ENCODE data around the gene PLAAT2. TPM values are rescaled to one million over a fixed set of nuclear protein-coding genes. Genes with fewer than 3 reads are reported as not detected.
A peak's percentile ranks its signal among the peaks of the same experiment; 100 is the strongest.
"Not testable (repeated sequence)": the region's sequence is repeated elsewhere in the genome, so short reads cannot be mapped to it uniquely, and the experiment has no call there.

PLAAT2 gene
- total RNA-seq, 1 donor from 2014 or later = 2.9 TPM

DNA sequence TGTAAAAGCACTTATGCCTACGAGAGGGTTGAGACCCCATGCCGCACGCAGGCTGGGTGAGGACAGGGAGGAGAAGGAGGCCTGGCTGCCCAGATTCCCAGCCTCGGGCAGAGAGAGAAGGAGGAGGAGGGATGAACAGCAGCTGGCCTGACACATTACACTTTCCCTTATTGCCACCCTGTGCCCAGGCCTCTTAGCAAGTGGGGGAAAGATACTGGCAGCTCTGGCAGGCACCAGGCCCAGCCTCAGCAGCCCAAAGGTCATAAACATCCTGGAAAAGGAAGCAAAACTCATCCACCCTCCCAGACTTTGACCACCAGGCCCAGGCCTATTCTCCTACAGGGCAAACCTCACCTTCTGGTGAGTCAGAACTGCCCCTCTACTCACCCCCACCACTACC is 46.4 kb upstream of the PLAAT2 start:
- Histone ChIP-seq H3K27me3 (ENCODE audit: low read depth) (no peaks in the 10 kb centered on the region), H3K4me3 (no peak overlapping the region), H3K9me3 (no peaks in the 10 kb centered on the region), H3K36me3 (peaks cover 7% of the 10 kb centered on the region), H3K4me1 (peaks cover 50% of the 10 kb centered on the region), H3K27ac (peak overlapping the region; percentile 38)
- intact Hi-C loops (cut with DNase I) = no loop called here
- TF ChIP-seq, protein P1, sequence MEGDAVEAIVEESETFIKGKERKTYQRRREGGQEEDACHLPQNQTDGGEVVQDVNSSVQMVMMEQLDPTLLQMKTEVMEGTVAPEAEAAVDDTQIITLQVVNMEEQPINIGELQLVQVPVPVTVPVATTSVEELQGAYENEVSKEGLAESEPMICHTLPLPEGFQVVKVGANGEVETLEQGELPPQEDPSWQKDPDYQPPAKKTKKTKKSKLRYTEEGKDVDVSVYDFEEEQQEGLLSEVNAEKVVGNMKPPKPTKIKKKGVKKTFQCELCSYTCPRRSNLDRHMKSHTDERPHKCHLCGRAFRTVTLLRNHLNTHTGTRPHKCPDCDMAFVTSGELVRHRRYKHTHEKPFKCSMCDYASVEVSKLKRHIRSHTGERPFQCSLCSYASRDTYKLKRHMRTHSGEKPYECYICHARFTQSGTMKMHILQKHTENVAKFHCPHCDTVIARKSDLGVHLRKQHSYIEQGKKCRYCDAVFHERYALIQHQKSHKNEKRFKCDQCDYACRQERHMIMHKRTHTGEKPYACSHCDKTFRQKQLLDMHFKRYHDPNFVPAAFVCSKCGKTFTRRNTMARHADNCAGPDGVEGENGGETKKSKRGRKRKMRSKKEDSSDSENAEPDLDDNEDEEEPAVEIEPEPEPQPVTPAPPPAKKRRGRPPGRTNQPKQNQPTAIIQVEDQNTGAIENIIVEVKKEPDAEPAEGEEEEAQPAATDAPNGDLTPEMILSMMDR (IDR thresholded peaks at IDR 0.05) = no peak
- no peak for DNase-seq
- ATAC-seq = peak in 1 of 2 donors; percentile 4

DNA sequence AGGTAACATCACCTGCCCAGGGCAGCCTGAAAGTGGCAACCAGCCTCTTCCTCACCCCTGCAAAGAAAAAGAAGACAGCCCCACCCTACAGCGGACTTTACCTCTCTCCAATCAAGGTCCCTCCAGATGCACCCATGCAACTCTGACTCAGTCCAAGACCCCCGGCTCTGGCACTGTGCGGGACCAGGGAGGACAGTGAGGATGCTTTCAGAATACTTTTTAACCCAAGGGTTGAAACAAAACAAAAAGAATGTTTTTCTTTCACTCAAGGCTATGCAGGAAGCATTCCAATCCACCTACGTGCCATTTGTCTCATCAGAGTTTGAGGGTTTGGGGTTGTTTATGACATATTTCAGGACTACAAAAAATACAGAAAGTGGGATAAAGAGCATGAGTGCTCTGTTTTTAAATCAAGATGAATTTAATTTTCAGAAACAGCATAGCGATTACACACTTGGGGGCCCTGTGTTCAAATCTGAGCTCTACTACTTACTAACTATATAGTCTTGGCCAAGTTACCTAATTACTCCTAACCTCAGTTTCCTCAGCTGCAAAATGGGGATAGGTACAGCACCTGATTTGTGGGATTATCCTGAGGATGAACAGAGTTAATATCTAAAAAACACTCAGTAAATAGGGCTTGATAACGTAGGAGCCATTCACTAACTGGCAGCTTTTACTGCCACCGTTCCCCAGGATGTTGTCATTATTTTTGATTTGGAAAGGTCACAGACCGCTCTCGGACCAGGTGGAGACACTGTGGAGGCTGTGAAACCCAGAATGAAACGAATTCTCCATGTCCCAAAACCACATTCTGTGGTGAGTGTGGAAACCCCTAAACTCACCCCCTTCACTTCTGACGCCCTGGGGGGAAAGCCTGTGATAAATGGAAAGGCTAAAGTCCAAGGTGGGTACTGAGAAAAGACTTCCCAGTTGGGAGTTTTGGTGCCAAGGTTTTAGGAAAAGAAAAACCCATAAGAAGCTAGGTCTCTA is 45.5 kb upstream of the PLAAT2 start:
- TF ChIP-seq, protein P1 (IDR thresholded peaks at IDR 0.05) = no peak
- Histone ChIP-seq H3K4me1 (peaks cover 50% of the 10 kb centered on the region), H3K4me3 (no peak overlapping the region), H3K9me3 (no peaks in the 10 kb centered on the region), H3K27ac (peak overlapping the region; percentile 38), H3K36me3 (peaks cover 7% of the 10 kb centered on the region), H3K27me3 (ENCODE audit: low read depth) (no peaks in the 10 kb centered on the region)
- intact Hi-C loops (cut with DNase I) = no loop called here
- ATAC-seq (no peak), DNase-seq (no peak)

DNA sequence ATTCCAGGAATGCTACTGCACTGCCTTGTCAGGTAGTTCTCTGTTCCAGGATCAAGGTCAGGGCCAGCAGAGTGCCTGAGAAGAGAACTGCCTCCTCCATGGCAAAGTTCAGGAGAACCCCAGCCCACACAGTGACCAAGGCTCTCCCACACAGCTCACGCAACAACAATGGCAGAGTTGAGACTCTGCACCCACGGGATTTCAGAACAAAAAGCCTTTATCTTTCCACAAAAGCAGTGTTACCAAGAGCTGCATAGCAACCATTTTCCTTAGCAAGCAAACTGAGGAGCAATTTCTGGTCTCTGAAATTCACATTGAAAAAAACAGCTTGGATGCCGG is 40.0 kb upstream of the PLAAT2 start:
- intact Hi-C loops (cut with DNase I) = no loop called here
- TF ChIP-seq, protein P1 (IDR thresholded peaks at IDR 0.05) = no peak
- Histone ChIP-seq H3K27ac (no peak overlapping the region), H3K27me3 (ENCODE audit: low read depth) (no peaks in the 10 kb centered on the region), H3K9me3 (no peaks in the 10 kb centered on the region), H3K4me3 (no peak overlapping the region), H3K36me3 (peaks cover 12% of the 10 kb centered on the region), H3K4me1 (peaks cover 13% of the 10 kb centered on the region)
- DNase-seq (no peak), ATAC-seq (peak; percentile 43 to 63)

DNA sequence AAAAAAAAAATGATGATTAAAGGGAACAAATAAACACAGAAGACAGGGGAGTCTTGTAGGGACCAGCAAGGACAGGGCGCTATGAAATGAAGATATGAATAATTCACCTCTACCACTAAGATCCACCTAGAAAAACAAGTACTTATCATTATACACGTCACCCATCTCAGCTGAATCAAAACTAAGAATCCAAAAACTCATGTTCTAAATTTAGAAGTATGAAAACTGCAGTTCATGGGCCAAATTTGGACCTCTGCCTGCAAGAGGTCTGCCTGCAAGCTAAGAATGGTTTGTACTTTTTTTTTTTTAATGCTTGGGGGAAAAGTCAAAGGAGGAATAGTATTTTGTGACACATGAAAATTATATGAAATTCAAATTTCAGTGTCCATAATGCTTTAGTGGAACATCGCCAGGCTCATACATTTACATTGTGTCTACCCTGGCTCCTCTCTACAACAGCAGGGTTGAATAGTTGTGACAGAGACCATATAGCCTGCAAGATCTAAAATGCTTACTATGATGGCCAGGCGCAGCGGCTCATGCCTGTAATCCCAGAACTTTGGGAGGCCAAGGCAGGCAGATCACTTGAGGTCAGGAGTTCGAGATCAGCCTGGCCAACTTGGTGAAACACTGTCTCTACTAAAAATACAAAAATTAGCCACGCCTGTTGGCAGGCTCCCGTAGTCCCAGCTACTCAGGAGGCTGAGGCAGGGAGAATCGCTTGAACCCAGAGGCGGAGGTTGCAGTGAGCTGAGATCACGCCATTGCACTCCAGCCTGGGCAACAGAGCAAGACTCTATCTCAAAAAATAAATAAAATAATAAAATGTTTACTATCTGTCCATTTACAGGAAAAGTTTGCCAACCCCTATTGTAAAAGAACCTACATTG is 39.4 kb upstream of the PLAAT2 start:
- intact Hi-C loops (cut with DNase I); H3K27ac ChIP-seq; DNase-seq; H3K9me3 ChIP-seq; H3K27me3 ChIP-seq (ENCODE audit: low read depth); H3K4me3 ChIP-seq; ATAC-seq: not testable (repeated sequence)
- H3K36me3 ChIP-seq = peaks cover 18% of the 10 kb centered on the region
- H3K4me1 ChIP-seq = peaks cover 13% of the 10 kb centered on the region

DNA sequence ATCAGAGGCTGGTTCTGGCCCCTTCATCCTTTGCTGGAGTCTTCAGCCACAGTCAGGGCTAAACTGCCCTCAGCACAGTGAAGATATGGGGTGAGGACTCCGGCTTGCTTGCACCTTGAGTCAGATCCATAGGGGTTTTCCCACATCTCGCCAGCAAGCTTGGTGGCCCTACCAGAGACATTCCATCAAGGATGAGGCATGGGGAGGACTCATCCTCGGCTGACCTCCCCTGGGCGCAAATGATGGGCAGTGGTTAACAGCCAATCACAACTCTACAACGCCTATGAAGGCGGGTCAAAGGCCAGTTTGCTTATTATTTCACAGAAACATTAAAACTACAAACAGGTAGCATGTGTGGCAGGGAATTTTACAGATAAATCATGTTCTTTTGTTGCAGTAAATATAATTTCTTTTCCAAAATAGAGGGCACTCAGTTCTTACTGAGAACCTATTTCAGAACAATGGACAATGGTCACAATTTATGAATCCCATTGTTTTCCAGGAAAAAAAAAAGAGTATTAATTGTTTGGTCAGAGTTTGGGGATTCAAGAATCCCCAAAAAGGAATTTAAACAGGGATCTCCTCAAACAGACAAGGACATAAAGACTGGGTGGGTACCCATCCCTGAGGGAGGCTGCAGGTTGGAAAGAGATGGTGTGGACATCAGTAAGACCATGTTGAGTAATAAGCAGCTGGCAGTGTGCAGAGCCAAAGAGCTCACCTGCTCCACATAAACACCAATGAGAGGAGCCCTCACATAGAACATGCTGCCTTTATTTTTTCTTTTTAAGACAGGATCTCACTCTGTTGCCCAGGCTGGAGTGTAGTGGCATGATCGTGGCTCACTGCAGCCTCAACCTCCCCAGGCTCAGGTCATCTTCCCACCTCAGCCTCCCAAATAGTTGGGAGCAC is 36.3 kb upstream of the PLAAT2 start:
- peaks cover 13% of the 10 kb centered on the region for H3K4me1 ChIP-seq
- H3K9me3 ChIP-seq = no peaks in the 10 kb centered on the region
- ATAC-seq (peak in 1 of 2 donors; percentile 24), DNase-seq (no peak)
- peaks cover 38% of the 10 kb centered on the region for H3K36me3 ChIP-seq
- no peak overlapping the region for H3K4me3 ChIP-seq
- no peak overlapping the region for H3K27ac ChIP-seq
- TF ChIP-seq, protein P1 (IDR thresholded peaks at IDR 0.05) = no peak
- no peaks in the 10 kb centered on the region for H3K27me3 ChIP-seq (ENCODE audit: low read depth)
- intact Hi-C loops (cut with DNase I) = no loop called here
